Daoy (cell line): Measurements from ENCODE around the gene TMEM168. TPM values are rescaled to one million over a fixed set of nuclear protein-coding genes. Genes with fewer than 3 reads are reported as not detected.
A peak's percentile ranks its signal among the peaks of the same experiment; 100 is the strongest.
"Not testable (repeated sequence)": the region's sequence is repeated elsewhere in the genome, so short reads cannot be mapped to it uniquely, and the experiment has no call there.

Experiments used
- DNase-seq: peaks from one replicate; pipeline ENCODE4 v3.0.0-alpha.2; 2015; ENCODE audit warnings: low read depth
- total RNA-seq: library from RNA; depleted of rRNA; stranded (reverse); fragments of >200 nt; shearing (Covaris generic); gene quantifications from 2 replicates; pipeline ENCODE4 v1.2.3, GENCODE V29; 2014; rRNA removed

TMEM168 gene
- 16.3 and 27.4 TPM in 2 replicates for total RNA-seq

- peak; percentile 96 for DNase-seq
These were observed at the start of gene TMEM168 for GRCh38 chr7:112789817-112790585. TSS of gene TMEM168 (minus strand) at chr7:112790393. CDS start at chr7:112784825, 5,568 bp downstream.

GRCh38 chr7:112835928-112836327 lies 45.7 kb upstream of the TMEM168 start:
- DNase-seq: not testable (repeated sequence)

- DNase-seq: no peak
These were observed 42.9 kb upstream of the TMEM168 start for GRCh38 chr7:112833082-112833481.

GRCh38 chr7:112830769-112831168 lies 40.6 kb upstream of the TMEM168 start:
- DNase-seq: no peak

GRCh38 chr7:112828696-112829095 lies 38.5 kb upstream of the TMEM168 start:
- no peak for DNase-seq

- no peak for DNase-seq
These were observed 31.2 kb upstream of the TMEM168 start for GRCh38 chr7:112821345-112821744.

GRCh38 chr7:112819536-112819935 lies 29.3 kb upstream of the TMEM168 start:
- DNase-seq: no peak

GRCh38 chr7:112806156-112806555 lies 16.0 kb upstream of the TMEM168 start:
- DNase-seq: no peak

GRCh38 chr7:112802406-112802805 lies 12.2 kb upstream of the TMEM168 start:
- no peak for DNase-seq

- no peak for DNase-seq
These were observed 10.3 kb upstream of the TMEM168 start for GRCh38 chr7:112800486-112800885.

GRCh38 chr7:112799448-112800120 lies 9.4 kb upstream of the TMEM168 start:
- DNase-seq: no peak

- no peak for DNase-seq
These were observed 8.3 kb upstream of the TMEM168 start for GRCh38 chr7:112798274-112799159.

- DNase-seq: not testable (repeated sequence)
These were observed 6.4 kb upstream of the TMEM168 start for GRCh38 chr7:112796552-112796951.

- DNase-seq: no peak
These were observed 2.2 kb upstream of the TMEM168 start for GRCh38 chr7:112792441-112792840.

GRCh38 chr7:112791465-112792168 lies 1.4 kb upstream of the TMEM168 start:
- DNase-seq: no peak

- DNase-seq: no peak
These were observed 402 bp upstream of the TMEM168 start for GRCh38 chr7:112790586-112791003.

GRCh38 chr7:112789453-112789816 lies 758 bp downstream of the TMEM168 start:
- DNase-seq: no peak

GRCh38 chr7:112788778-112789343 lies 1.3 kb downstream of the TMEM168 start:
- DNase-seq: no peak

- DNase-seq: no peak
These were observed 5.6 kb downstream of the TMEM168 start for GRCh38 chr7:112784603-112785002.

GRCh38 chr7:112782498-112782897 lies 7.7 kb downstream of the TMEM168 start:
- no peak for DNase-seq

- DNase-seq: no peak
These were observed 8.6 kb downstream of the TMEM168 start for GRCh38 chr7:112781558-112781957.
